Tibial artery (tissue), 4 donors: ENCODE data around the gene MYO9B.

Source experiments
- DNase-seq, 2 donors: peaks; one replicate each; pipeline ENCODE4 v3.0.0-alpha.2; 2019
- H3K27ac ChIP-seq, 2 donors: fragments of 200-600 bp; sonication (generic) in 1 of 2; 1 replicate in 1 of 2; 2 replicates in 1 of 2; pipeline ENCODE4 v1.5.1; 2018 to 2019; ENCODE audit warnings: mild to moderate bottlenecking in 1 of 2
- H3K27me3 ChIP-seq, 2 donors: fragments of 200-600 bp; sonication (generic) in 1 of 2; one replicate each; pipeline versions ENCODE4 v1.5.1 to v1.6.0; 2016 to 2019
- H3K36me3 ChIP-seq, 3 donors: fragments of 200-600 bp; sonication (generic) in 2 of 3; one replicate each; pipeline ENCODE4 v1.5.1; 2016 to 2019; ENCODE audit warnings: mild to moderate bottlenecking in 2 of 3
- H3K4me1 ChIP-seq, 4 donors: fragments of 200-600 bp; sonication (generic) in 2 of 4; 1 replicate in 3 of 4; 2 replicates in 1 of 4; pipeline ENCODE4 v1.5.1; 2016 to 2019
- H3K4me3 ChIP-seq, 2 donors: fragments of 200-600 bp; sonication (generic) in 1 of 2; 1 replicate in 1 of 2; 2 replicates in 1 of 2; pipeline ENCODE4 v1.5.1; 2018 to 2019; ENCODE audit warnings: mild to moderate bottlenecking in 2 of 2
- H3K9me3 ChIP-seq, 3 donors: fragments of 200-600 bp; sonication (generic) in 1 of 3; one replicate each; pipeline ENCODE4 v1.5.1; 2016 to 2019
- CTCF ChIP-seq, 2 experiments: fragments of 200-600 bp in 1 of 2; fragments of 450-650 bp in 1 of 2; IDR thresholded peaks; one replicate each; pipeline ENCODE4 v1.5.1; 2017 to 2019; ENCODE audit warnings: antibody characterized with exemption in 2 of 2, mild to moderate bottlenecking in 1 of 2, moderate library complexity in 1 of 2
- intact Hi-C: fragments of 100-400 bp; cut with DNase I; formaldehyde crosslinking; loops from one replicate; pipeline ENCODE4 v1.15.0; 2023; ENCODE audit warnings: low total_unique reads

The MYO9B gene

GRCh38 chr19:17041976-17042375 lies 33.6 kb upstream of the MYO9B start:
- Histone ChIP-seq H3K4me1 (no peaks in the 10 kb centered on the region), H3K36me3 (no peaks in the 10 kb centered on the region), H3K9me3 (no peaks in the 10 kb centered on the region), H3K27ac (no peak overlapping the region), H3K27me3 (peaks cover 0 to 56% of the 10 kb centered on the region in 2 donors), H3K4me3 (no peak overlapping the region)
- DNase-seq, result no peak
- TF ChIP-seq CTCF (IDR thresholded peaks at IDR 0.05), result no peak
- intact Hi-C loops, result no loop called here

GRCh38 chr19:17043744-17044143 lies 31.8 kb upstream of the MYO9B start:
- no peaks in the 10 kb centered on the region for H3K4me1 ChIP-seq
- TF ChIP-seq CTCF (IDR thresholded peaks at IDR 0.05), result no peak
- H3K27ac ChIP-seq, result no peak overlapping the region
- intact Hi-C loops, result no loop called here
- H3K36me3 ChIP-seq, result peaks cover 0 to 3% (median 0%) of the 10 kb centered on the region in 3 donors
- H3K4me3 ChIP-seq, result no peak overlapping the region
- no peaks in the 10 kb centered on the region for H3K9me3 ChIP-seq
- peaks cover 0 to 43% of the 10 kb centered on the region in 2 donors for H3K27me3 ChIP-seq
- DNase-seq, result no peak

DNA sequence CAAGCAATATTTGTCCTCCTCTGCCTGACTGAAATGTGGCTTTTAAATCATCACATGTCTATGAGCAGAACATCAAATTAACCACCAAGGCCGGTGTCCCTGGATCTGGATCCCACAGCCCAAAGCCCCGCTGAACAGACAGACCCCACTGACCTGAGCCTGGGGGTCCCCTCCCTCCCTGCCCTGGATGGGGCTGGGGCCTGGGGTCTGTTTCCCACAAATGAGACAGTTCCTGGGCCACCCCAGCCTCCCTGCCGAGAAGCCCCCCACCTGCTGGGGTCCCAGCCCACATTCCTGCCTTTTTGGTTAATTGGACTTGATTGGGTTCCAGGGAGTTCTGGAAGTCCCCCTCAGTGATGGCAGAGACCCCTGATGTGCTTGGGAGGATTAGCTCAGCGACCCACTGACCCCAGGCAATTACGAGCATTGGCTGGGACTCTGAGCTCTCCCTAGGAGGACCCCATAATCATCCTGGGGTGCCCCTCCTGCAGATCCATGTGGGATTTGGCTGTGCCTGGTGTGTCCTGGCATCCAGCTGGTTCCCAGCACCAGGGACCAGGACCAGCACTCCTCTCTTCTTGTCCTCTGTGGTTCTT lies 29.6 kb upstream of the MYO9B start:
- H3K4me3 ChIP-seq, result no peak overlapping the region
- peaks cover 12 to 26% (median 13%) of the 10 kb centered on the region in 3 donors for H3K36me3 ChIP-seq
- H3K27me3 ChIP-seq, result peaks cover 0 to 29% of the 10 kb centered on the region in 2 donors
- H3K9me3 ChIP-seq, result no peaks in the 10 kb centered on the region
- H3K4me1 ChIP-seq, result no peaks in the 10 kb centered on the region
- H3K27ac ChIP-seq, result no peak overlapping the region
- DNase-seq, result no peak
- intact Hi-C loops, result no loop called here
- no peak for TF ChIP-seq CTCF (IDR thresholded peaks at IDR 0.05)

DNA sequence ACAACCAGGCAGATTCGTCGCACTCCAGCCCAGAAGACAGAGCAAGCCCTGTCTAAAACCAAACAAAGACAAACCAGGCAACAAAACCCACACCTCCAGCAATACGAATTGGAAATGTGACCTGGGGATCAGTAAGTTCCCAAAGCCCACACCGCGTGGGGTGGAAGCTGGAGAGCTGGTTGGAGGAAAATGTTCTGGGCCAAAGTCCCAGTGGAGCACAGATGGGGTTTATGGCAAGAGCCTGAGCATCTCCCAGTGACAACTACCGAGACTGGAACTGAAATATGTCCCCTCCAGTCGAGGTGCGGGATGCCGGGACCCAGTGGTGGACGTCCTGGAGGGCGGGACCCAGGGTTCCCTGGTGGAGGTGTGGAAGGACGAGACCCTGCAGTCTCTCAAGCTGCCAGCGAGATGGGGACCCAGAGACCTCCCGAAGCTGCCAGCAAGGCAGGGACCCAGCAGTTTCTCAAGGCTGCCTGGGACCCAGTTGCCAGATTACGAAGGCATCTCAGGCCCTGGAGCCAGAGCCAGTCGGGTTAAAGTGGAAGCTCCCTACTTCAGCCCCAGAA lies 26.6 kb upstream of the MYO9B start:
- H3K36me3 ChIP-seq, result peaks cover 21 to 55% (median 25%) of the 10 kb centered on the region in 3 donors
- intact Hi-C loops, result no loop called here
- H3K27ac ChIP-seq, result no peak overlapping the region
- no peak for DNase-seq
- no peaks in the 10 kb centered on the region for H3K4me1 ChIP-seq
- H3K9me3 ChIP-seq, result no peaks in the 10 kb centered on the region
- peaks cover 0 to 8% of the 10 kb centered on the region in 2 donors for H3K27me3 ChIP-seq
- no peak overlapping the region for H3K4me3 ChIP-seq
- TF ChIP-seq CTCF (IDR thresholded peaks at IDR 0.05), result no peak

DNA sequence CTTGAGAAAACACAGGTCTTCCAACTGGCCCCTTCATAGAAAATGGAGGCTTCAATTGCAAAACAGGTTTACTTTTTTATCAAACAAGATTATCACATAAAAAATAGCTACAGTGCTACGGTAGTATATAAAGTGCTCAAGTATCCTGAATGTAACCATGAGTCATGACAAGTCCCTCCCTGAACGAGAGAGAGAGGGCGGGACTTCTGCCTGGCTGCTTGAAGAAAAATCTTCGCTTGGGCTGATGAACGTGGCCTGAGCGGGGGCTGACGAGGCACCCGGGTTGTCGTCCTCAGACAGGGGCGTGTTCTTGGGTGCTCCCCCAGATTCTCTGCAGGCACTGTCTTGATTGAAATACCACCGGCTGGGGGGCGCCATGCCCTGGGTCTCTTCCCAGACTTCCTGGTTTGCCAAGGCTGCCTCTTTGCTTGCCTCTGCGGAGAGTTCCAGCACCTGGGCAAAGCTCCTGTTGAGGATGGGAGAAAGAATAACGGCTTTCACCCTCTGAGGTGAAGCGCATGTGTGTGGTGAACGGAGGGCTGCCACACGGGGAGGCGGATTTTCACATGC lies 25.8 kb upstream of the MYO9B start:
- Histone ChIP-seq H3K4me3 (no peak overlapping the region), H3K27ac (no peak overlapping the region), H3K9me3 (no peaks in the 10 kb centered on the region), H3K36me3 (peaks cover 23 to 63% (median 33%) of the 10 kb centered on the region in 3 donors), H3K4me1 (no peaks in the 10 kb centered on the region), H3K27me3 (peaks cover 0 to 2% of the 10 kb centered on the region in 2 donors)
- no peak for DNase-seq
- intact Hi-C loops, result loop anchor here (5.0 kb wide), 1 partner anchor 277 kb away; no protein-coding TSS in a partner anchor
- TF ChIP-seq CTCF (IDR thresholded peaks at IDR 0.05), result no peak
